Esophagus squamous epithelium (tissue), 5 donors: Measurements from ENCODE around the gene SLC9A2. TPM values are rescaled to one million over a fixed set of nuclear protein-coding genes. Genes with fewer than 3 reads are reported as not detected.

Experiments used
- DNase-seq: peaks from one replicate; lab custom pipeline; 2025; lab: John Stamatoyannopoulos, UW
- H3K27ac ChIP-seq, 4 donors: fragments of 200-600 bp; sonication (generic); one replicate each; pipeline ENCODE4 v1.5.1; 2016 to 2019; ENCODE audit warnings: mild to moderate bottlenecking in 1 of 4
- H3K27me3 ChIP-seq, 4 donors: fragments of 200-600 bp; sonication (generic); 1 replicate in 3 of 4; 2 replicates in 1 of 4; pipeline versions ENCODE4 v1.5.1 to v1.6.0; 2017 to 2021; ENCODE audit warnings: antibody characterized with exemption in 1 of 4
- H3K36me3 ChIP-seq, 3 donors: fragments of 200-600 bp; sonication (generic); one replicate each; pipeline ENCODE4 v1.5.1; 2016 to 2019
- H3K4me1 ChIP-seq, 3 donors: fragments of 200-600 bp; sonication (generic); one replicate each; pipeline ENCODE4 v1.5.1; 2017 to 2019
- H3K4me3 ChIP-seq, 4 donors: fragments of 200-600 bp; sonication (generic); 1 replicate in 3 of 4; 2 replicates in 1 of 4; pipeline ENCODE4 v1.5.1; 2016 to 2019; ENCODE audit warnings: mild to moderate bottlenecking in 2 of 4, moderate library complexity in 1 of 4
- H3K9me3 ChIP-seq, 3 donors: fragments of 200-600 bp; sonication (generic); one replicate each; pipeline ENCODE4 v1.5.1; 2016 to 2019
- CTCF ChIP-seq, 6 experiments: fragments of 450-650 bp in 4 of 6; fragments of 200-600 bp in 2 of 6; sonication (generic) in 2 of 6; IDR thresholded peaks; one replicate each; pipeline ENCODE4 v1.5.1; 2016 to 2019; ENCODE audit warnings: antibody characterized with exemption in 6 of 6, mild to moderate bottlenecking in 4 of 6, moderate library complexity in 4 of 6
- POLR2A ChIP-seq, 4 donors: fragments of 450-650 bp; IDR thresholded peaks; one replicate each; pipeline ENCODE4 v1.6.1; 2017; ENCODE audit warnings: antibody characterized with exemption in 4 of 4, mild to moderate bottlenecking in 4 of 4, moderate library complexity in 3 of 4
- WGBS, 2 donors: methylation state at CpG; one replicate each; pipeline ENCODE4 v1.1.5; 2018; 5-methylcytosine and 5-hydroxymethylcytosine counted together
- intact Hi-C: fragments of 100-400 bp; cut with DNase I; formaldehyde crosslinking; loops from one replicate; pipeline ENCODE4 v1.15.0; 2022
- total RNA-seq, 4 donors: library from RNA; depleted of rRNA; stranded (reverse); fragments of >200 nt; gene quantifications; one replicate each; pipeline ENCODE4 v1.1.0, GENCODE V29; 2016
- donor health status: DM: yes; HTN: yes; CAD: no.

Gene SLC9A2
- total RNA-seq, 4 donors from 2014 or later: 0.47 TPM; not detected in 3

- TF ChIP-seq POLR2A (IDR thresholded peaks at IDR 0.05) (no peak), CTCF (IDR thresholded peaks at IDR 0.05) (no peak)
- 70 to 83% methylated on average over 2 of the region's 2 CpGs for WGBS, 2 donors
Measured at GRCh38 chr2:102703305-102703704, 84.0 kb downstream of the SLC9A2 start.

GRCh38 chr2:102703748-102704147 lies 84.4 kb downstream of the SLC9A2 start:
- no peak overlapping the region for H3K4me3 ChIP-seq
- intact Hi-C loops: no loop called here
- H3K27me3 ChIP-seq: peaks cover 0 to 33% (median 0%) of the 10 kb centered on the region in 4 donors
- H3K9me3 ChIP-seq: no peaks in the 10 kb centered on the region
- peak in 4 of 6 experiments; percentile 23 to 57 (median 26) for TF ChIP-seq CTCF (IDR thresholded peaks at IDR 0.05)
- TF ChIP-seq POLR2A (IDR thresholded peaks at IDR 0.05): no peak
- H3K4me1 ChIP-seq: no peaks in the 10 kb centered on the region
- no peak for DNase-seq
- no peak overlapping the region for H3K27ac ChIP-seq
- no peaks in the 10 kb centered on the region for H3K36me3 ChIP-seq

More at GRCh38 chr2:102703305-102703704, 84.0 kb downstream of the SLC9A2 start:
- peaks cover 0 to 30% (median 0%) of the 10 kb centered on the region in 4 donors for H3K27me3 ChIP-seq
- H3K4me1 ChIP-seq: no peaks in the 10 kb centered on the region
- H3K4me3 ChIP-seq: no peak overlapping the region
- no peak for DNase-seq
- H3K36me3 ChIP-seq: no peaks in the 10 kb centered on the region
- intact Hi-C loops: no loop called here
- H3K27ac ChIP-seq: no peak overlapping the region
- H3K9me3 ChIP-seq: no peaks in the 10 kb centered on the region

- WGBS, 2 donors: 52 to 63% methylated on average over 9 to 12 of the region's 12 CpGs
- TF ChIP-seq POLR2A (IDR thresholded peaks at IDR 0.05): no peak
- TF ChIP-seq CTCF (IDR thresholded peaks at IDR 0.05): no peak
- no peak for DNase-seq
- no peaks in the 10 kb centered on the region for H3K9me3 ChIP-seq
- no peaks in the 10 kb centered on the region for H3K36me3 ChIP-seq
- H3K4me1 ChIP-seq: no peaks in the 10 kb centered on the region
- no peak overlapping the region for H3K4me3 ChIP-seq
- intact Hi-C loops: no loop called here
- H3K27ac ChIP-seq: no peak overlapping the region
- H3K27me3 ChIP-seq: peaks cover 0 to 39% (median 0%) of the 10 kb centered on the region in 4 donors
Measured at GRCh38 chr2:102704531-102704930, 85.2 kb downstream of the SLC9A2 start.

- no peak overlapping the region for H3K27ac ChIP-seq
- intact Hi-C loops: no loop called here
- DNase-seq: no peak
- H3K9me3 ChIP-seq: no peaks in the 10 kb centered on the region
- no peaks in the 10 kb centered on the region for H3K4me1 ChIP-seq
- no peaks in the 10 kb centered on the region for H3K36me3 ChIP-seq
- H3K27me3 ChIP-seq: peaks cover 0 to 36% (median 0%) of the 10 kb centered on the region in 4 donors
- TF ChIP-seq CTCF (IDR thresholded peaks at IDR 0.05) (no peak), POLR2A (IDR thresholded peaks at IDR 0.05) (no peak)
- WGBS, 2 donors: 79 to 83% methylated on average over 12 to 13 of the region's 20 CpGs
- H3K4me3 ChIP-seq: no peak overlapping the region
Measured at GRCh38 chr2:102707796-102708695, 88.7 kb downstream of the SLC9A2 start.

GRCh38 chr2:102708847-102709559 lies 89.7 kb downstream of the SLC9A2 start:
- no peaks in the 10 kb centered on the region for H3K4me1 ChIP-seq
- H3K4me3 ChIP-seq: no peak overlapping the region
- H3K9me3 ChIP-seq: no peaks in the 10 kb centered on the region
- 57 to 66% methylated on average over 8 of the region's 8 CpGs for WGBS, 2 donors
- DNase-seq: no peak
- intact Hi-C loops: no loop called here
- no peaks in the 10 kb centered on the region for H3K36me3 ChIP-seq
- TF ChIP-seq CTCF (IDR thresholded peaks at IDR 0.05): no peak
- no peak for TF ChIP-seq POLR2A (IDR thresholded peaks at IDR 0.05)
- H3K27ac ChIP-seq: no peak overlapping the region
- H3K27me3 ChIP-seq: peaks cover 0 to 36% (median 0%) of the 10 kb centered on the region in 4 donors
